Keratinocyte (primary cell): Measurements from ENCODE around the gene ZNF839. TPM values are rescaled to one million over a fixed set of nuclear protein-coding genes. Genes with fewer than 3 reads are reported as not detected.

Experiments
- DNase-seq: peaks from one replicate; pipeline ENCODE4 v3.0.0-alpha.2; 2011; ENCODE audit warnings: low read depth, missing footprints, low spot score
- FAIRE-seq: peaks from 2 replicates; lab custom pipeline; 2011; peaks lifted over from hg19 to GRCh38; lab: Jason Lieb, UNC
- H2AFZ ChIP-seq: 2 replicates; pipeline ENCODE4 v1.6.0; 2012; ENCODE audit warnings: low read length, control low read depth, inconsistent platforms; ENCODE audit not compliant: control insufficient read depth
- H3K27ac ChIP-seq: 2 replicates; pipeline ENCODE4 v1.5.1; 2011; ENCODE audit warnings: low read length; ENCODE audit not compliant: control insufficient read depth, insufficient read depth
- H3K27me3 ChIP-seq: 3 replicates; pipeline ENCODE4 v1.6.0; 2011; ENCODE audit warnings: low read length; ENCODE audit not compliant: control insufficient read depth, insufficient read depth; ENCODE audit errors: extremely low read depth
- H3K36me3 ChIP-seq, 2 experiments: 2 replicates in 1 of 2; 3 replicates in 1 of 2; pipeline ENCODE4 v1.5.1; 2011; ENCODE audit warnings: low read length in 2 of 2, mild to moderate bottlenecking in 1 of 2; ENCODE audit not compliant: control insufficient read depth in 2 of 2, insufficient read depth in 2 of 2; ENCODE audit errors: extremely low read depth in 1 of 2
- H3K4me1 ChIP-seq: 3 replicates; pipeline ENCODE4 v1.5.1; 2011; ENCODE audit warnings: low read length; ENCODE audit not compliant: control insufficient read depth, insufficient read depth; ENCODE audit errors: extremely low read depth
- H3K4me2 ChIP-seq: 3 replicates; pipeline ENCODE4 v1.6.0; 2011; ENCODE audit warnings: low read depth, low read length; ENCODE audit not compliant: control insufficient read depth, insufficient read depth; ENCODE audit errors: extremely low read depth
- H3K4me3 ChIP-seq, 3 experiments: fragments of 200-600 bp in 1 of 3; sonication (generic) in 1 of 3; 2 replicates in 2 of 3; 3 replicates in 1 of 3; pipeline ENCODE4 v1.5.1; 2011 to 2016; ENCODE audit warnings: low read length in 3 of 3, mild to moderate bottlenecking in 3 of 3, control low read depth in 2 of 3, inconsistent platforms in 1 of 3, low read depth in 1 of 3, mixed read lengths in 1 of 3, mixed run types in 1 of 3, moderate library complexity in 1 of 3; ENCODE audit not compliant: control insufficient read depth in 2 of 3, insufficient read depth in 2 of 3; ENCODE audit errors: extremely low read depth in 1 of 3
- H3K79me2 ChIP-seq: 2 replicates; pipeline ENCODE4 v1.6.0; 2012; ENCODE audit warnings: low read length; ENCODE audit not compliant: control insufficient read depth, insufficient read depth
- H3K9ac ChIP-seq: 3 replicates; pipeline ENCODE4 v1.6.0; 2011; ENCODE audit warnings: low read length; ENCODE audit not compliant: control insufficient read depth, insufficient read depth; ENCODE audit errors: extremely low read depth
- H3K9me1 ChIP-seq: 3 replicates; pipeline ENCODE4 v1.6.0; 2011; ENCODE audit warnings: low read length; ENCODE audit not compliant: control insufficient read depth, insufficient read depth; ENCODE audit errors: extremely low read depth
- H3K9me3 ChIP-seq: 2 replicates; pipeline ENCODE4 v1.5.1; 2012; ENCODE audit warnings: low read depth, low read length; ENCODE audit not compliant: control insufficient read depth
- H4K20me1 ChIP-seq: 3 replicates; pipeline ENCODE4 v1.6.0; 2011; ENCODE audit warnings: low read length; ENCODE audit not compliant: control insufficient read depth, insufficient read depth; ENCODE audit errors: extremely low read depth
- CTCF ChIP-seq, 3 experiments: IDR thresholded peaks in 1 of 3; conservative IDR thresholded peaks in 1 of 3; optimal IDR thresholded peaks in 1 of 3; 2 replicates in 2 of 3; 3 replicates in 1 of 3; pipeline versions ENCODE3 to v1.5.1; 2011; ENCODE audit warnings: low read length in 3 of 3, mild to moderate bottlenecking in 3 of 3, moderate library complexity in 2 of 3, control low read depth in 1 of 3, inconsistent platforms in 1 of 3; ENCODE audit not compliant: insufficient read depth in 2 of 3; ENCODE audit errors: extremely low read depth in 1 of 3
- EZH2 ChIP-seq: IDR thresholded peaks from one replicate; pipeline ENCODE4 v1.6.1; 2012; ENCODE audit warnings: inconsistent platforms, mild to moderate bottlenecking, low read length, moderate library complexity
- dilution Hi-C: fragments of 300-500 bp; cut with MboI; formaldehyde crosslinking; loops from one replicate; pipeline ENCODE4 v1.7.0; 2020; ENCODE audit warnings: low sequenced_read_pairs; ENCODE audit not compliant: extremely low pct_ligation_motif_present
- polyA plus RNA-seq, 5 experiments: library from polyadenylated mRNA; depleted of rRNA in 3 of 5; stranded (reverse) in 3 of 5; stranded (forward) in 1 of 5; unstranded in 1 of 5; fragments of >200 nt; gene quantifications; 1 replicate in 1 of 5; 2 replicates in 3 of 5; 3 replicates in 1 of 5; pipeline versions ENCODE4 v1.2.1 to v1.2.3, GENCODE V29; 2011 to 2012; ENCODE audit warnings: missing spikeins in 2 of 5, low read depth in 1 of 5, low replicate concordance in 1 of 5

The ZNF839 gene
- polyA plus RNA-seq, 1 donor (not counting 4 experiments of a cell fraction or from before 2014, with no cell fraction given): 11.0 TPM

GRCh38 chr14:102316338-102316742, 3.2 kb upstream of the ZNF839 start:
- peak overlapping the region; percentile 54 for H3K9ac ChIP-seq
- no peaks in the 10 kb centered on the region for H4K20me1 ChIP-seq
- H3K4me3 ChIP-seq: peak overlapping the region; percentile 5 to 59 (median 28)
- DNase-seq: no peak
- H3K79me2 ChIP-seq: peaks cover 9% of the 10 kb centered on the region
- H3K4me1 ChIP-seq: peaks cover 46% of the 10 kb centered on the region
- H3K9me1 ChIP-seq: no peaks in the 10 kb centered on the region
- peak overlapping the region; percentile 33 for H3K27ac ChIP-seq
- no peaks in the 10 kb centered on the region for H3K9me3 ChIP-seq
- H3K27me3 ChIP-seq: no peaks in the 10 kb centered on the region
- TF ChIP-seq CTCF (optimal IDR thresholded peaks at IDR 0.05 in 1 of 3, IDR thresholded peaks at IDR 0.05 in 1 of 3, conservative IDR thresholded peaks at IDR 0.05 in 1 of 3; ENCODE audit: extremely low read depth in 1 of 3, insufficient read depth in 2 of 3, low read length in 3 of 3) (no peak), EZH2 (no peak)
- H2AFZ ChIP-seq: peak overlapping the region; percentile 66
- H3K4me2 ChIP-seq: peak overlapping the region; percentile 84
- FAIRE-seq: no peak
- H3K36me3 ChIP-seq: peaks cover 0 to 2% of the 10 kb centered on the region in 2 experiments
- dilution Hi-C loops: no loop called here

GRCh38 chr14:102316743-102317563, 2.6 kb upstream of the ZNF839 start:
- Histone ChIP-seq H3K27me3 (no peaks in the 10 kb centered on the region), H3K9me1 (no peaks in the 10 kb centered on the region), H3K9me3 (no peaks in the 10 kb centered on the region), H3K4me3 (peak overlapping the region; percentile 31 to 72 (median 62)), H3K27ac (peak overlapping the region; percentile 33), H3K36me3 (peaks cover 0 to 4% of the 10 kb centered on the region in 2 experiments), H3K4me2 (peak overlapping the region; percentile 84), H4K20me1 (no peaks in the 10 kb centered on the region), H3K79me2 (peaks cover 9% of the 10 kb centered on the region), H2AFZ (peak overlapping the region; percentile 83), H3K9ac (peak overlapping the region; percentile 54), H3K4me1 (peaks cover 46% of the 10 kb centered on the region)
- DNase-seq: peak; percentile 56
- dilution Hi-C loops: no loop called here
- FAIRE-seq: no peak
- TF ChIP-seq CTCF (optimal IDR thresholded peaks at IDR 0.05 in 1 of 3, IDR thresholded peaks at IDR 0.05 in 1 of 3, conservative IDR thresholded peaks at IDR 0.05 in 1 of 3; ENCODE audit: extremely low read depth in 1 of 3, insufficient read depth in 2 of 3, low read length in 3 of 3) (peak; percentile 70 to 90 (median 72)), EZH2 (no peak)
